Esophagus muscularis mucosa (tissue), 4 donors: ENCODE results near the gene HOOK2. TPM values are rescaled to one million over a fixed set of nuclear protein-coding genes. Genes with fewer than 3 reads are reported as not detected.

Source experiments
- DNase-seq: peaks from one replicate; pipeline ENCODE4 v3.0.0-alpha.2; 2017; ENCODE audit errors: extremely low spot score
- H3K27ac ChIP-seq, 4 donors: fragments of 200-600 bp; sonication (generic); replicated peaks in 1 of 4; 1 replicate in 3 of 4; 2 replicates in 1 of 4; pipeline ENCODE4 v1.5.1; 2016 to 2019; ENCODE audit warnings: mild to moderate bottlenecking in 1 of 4
- H3K27me3 ChIP-seq, 4 donors: fragments of 200-600 bp; sonication (generic); one replicate each; pipeline versions ENCODE4 v1.5.1 to v1.6.0; 2016 to 2019
- H3K36me3 ChIP-seq, 4 donors: fragments of 200-600 bp; sonication (generic); one replicate each; pipeline ENCODE4 v1.5.1; 2016 to 2019
- H3K4me1 ChIP-seq, 4 donors: fragments of 200-600 bp; sonication (generic); one replicate each; pipeline ENCODE4 v1.5.1; 2016 to 2019
- H3K4me3 ChIP-seq, 4 donors: fragments of 200-600 bp; sonication (generic); 1 replicate in 2 of 4; 2 replicates in 2 of 4; pipeline ENCODE4 v1.5.1; 2016 to 2019; ENCODE audit warnings: mild to moderate bottlenecking in 4 of 4, moderate library complexity in 1 of 4
- H3K9me3 ChIP-seq, 4 donors: fragments of 200-600 bp; sonication (generic); 1 replicate in 3 of 4; 2 replicates in 1 of 4; pipeline ENCODE4 v1.5.1; 2016 to 2019
- CTCF ChIP-seq, 3 experiments: fragments of 200-600 bp in 2 of 3; fragments of 450-650 bp in 1 of 3; sonication (generic) in 2 of 3; IDR thresholded peaks; one replicate each; pipeline ENCODE4 v1.5.1; 2017 to 2019; ENCODE audit warnings: antibody characterized with exemption in 3 of 3, mild to moderate bottlenecking in 2 of 3, moderate library complexity in 1 of 3
- EP300 ChIP-seq: sonication (generic); formaldehyde crosslinking; IDR thresholded peaks from one replicate; pipeline ENCODE4 v1.6.1; 2017; ENCODE audit warnings: antibody characterized with exemption
- POLR2A ChIP-seq: fragments of 450-650 bp; IDR thresholded peaks from one replicate; pipeline ENCODE4 v1.6.1; 2017; ENCODE audit warnings: antibody characterized with exemption, moderate library complexity, mild to moderate bottlenecking, low read depth
- POLR2AphosphoS5 ChIP-seq, 2 donors: sonication (generic); formaldehyde crosslinking; IDR thresholded peaks; one replicate each; pipeline ENCODE4 v1.6.1; 2017; ENCODE audit warnings: antibody characterized with exemption in 2 of 2
- WGBS: methylation state at CpG from one replicate; pipeline ENCODE4 v1.1.5; 2018; 5-methylcytosine and 5-hydroxymethylcytosine counted together
- intact Hi-C: fragments of 100-400 bp; cut with DNase I; formaldehyde crosslinking; loops from one replicate; pipeline ENCODE4 v1.15.1; 2023
- total RNA-seq, 4 donors: library from RNA; depleted of rRNA; stranded (reverse); fragments of >200 nt; gene quantifications; one replicate each; pipeline versions ENCODE4 v1.1.0 to v1.2.1, GENCODE V29; 2016

HOOK2 gene
- total RNA-seq, 4 donors from 2014 or later: 7.1 to 17.0 (median 12.6) TPM

GRCh38 chr19:12757544-12758274 is 17.6 kb downstream of the HOOK2 start:
- H3K4me3 ChIP-seq: peak overlapping the region; percentile 43 to 59 (median 46)
- no peaks in the 10 kb centered on the region for H3K9me3 ChIP-seq
- no peak for DNase-seq
- no peak for TF ChIP-seq POLR2A
- peak; percentile 91 to 98 (median 95) for TF ChIP-seq CTCF (IDR thresholded peaks at IDR 0.05)
- no peak for TF ChIP-seq EP300
- peak; percentile 21 to 51 for TF ChIP-seq POLR2AphosphoS5 (IDR thresholded peaks at IDR 0.05)
- peaks cover 0 to 3% (median 0%) of the 10 kb centered on the region in 4 donors for H3K36me3 ChIP-seq
- peaks cover 0 to 14% (median 0%) of the 10 kb centered on the region in 4 donors for H3K27me3 ChIP-seq
- intact Hi-C loops: no loop called here
- 10% methylated on average over 39 of the region's 60 CpGs for WGBS
- H3K4me1 ChIP-seq: peaks cover 11 to 13% (median 12%) of the 10 kb centered on the region in 4 donors
- H3K27ac ChIP-seq: peak overlapping the region in 3 of 4 donors; percentile 44 to 69 (median 62)

- intact Hi-C loops: no loop called here
- Histone ChIP-seq H3K36me3 (no peaks in the 10 kb centered on the region), H3K9me3 (no peaks in the 10 kb centered on the region), H3K4me3 (no peak overlapping the region), H3K27ac (no peak overlapping the region), H3K27me3 (peaks cover 0 to 27% (median 0%) of the 10 kb centered on the region in 4 donors), H3K4me1 (peaks cover 11 to 13% (median 12%) of the 10 kb centered on the region in 4 donors)
- 89% methylated on average over 18 of the region's 19 CpGs for whole genome bisulfite sequencing
- TF ChIP-seq POLR2AphosphoS5 (IDR thresholded peaks at IDR 0.05) (no peak), POLR2A (no peak), CTCF (IDR thresholded peaks at IDR 0.05) (no peak), EP300 (no peak)
- DNase-seq: no peak
Observed at GRCh38 chr19:12756150-12756883, 19.0 kb downstream of the HOOK2 start.

- no peaks in the 10 kb centered on the region for H3K9me3 ChIP-seq
- no peak for DNase-seq
- peaks cover 0 to 40% (median 0%) of the 10 kb centered on the region in 4 donors for H3K27me3 ChIP-seq
- no peak overlapping the region for H3K27ac ChIP-seq
- TF ChIP-seq CTCF (IDR thresholded peaks at IDR 0.05): no peak
- no peak for TF ChIP-seq EP300
- no peak for TF ChIP-seq POLR2A
- TF ChIP-seq POLR2AphosphoS5 (IDR thresholded peaks at IDR 0.05): no peak
- H3K36me3 ChIP-seq: no peaks in the 10 kb centered on the region
- WGBS: 77% methylated on average over 33 of the region's 50 CpGs
- peaks cover 11 to 14% (median 13%) of the 10 kb centered on the region in 4 donors for H3K4me1 ChIP-seq
- intact Hi-C loops: no loop called here
- no peak overlapping the region for H3K4me3 ChIP-seq
Observed at GRCh38 chr19:12754465-12755196, 20.7 kb downstream of the HOOK2 start.

GRCh38 chr19:12752056-12752781 is 23.1 kb downstream of the HOOK2 start:
- WGBS: 86% methylated on average over 23 of the region's 23 CpGs
- Histone ChIP-seq H3K27ac (no peak overlapping the region), H3K36me3 (peaks cover 10 to 14% (median 11%) of the 10 kb centered on the region in 4 donors), H3K27me3 (peaks cover 0 to 56% (median 0%) of the 10 kb centered on the region in 4 donors), H3K9me3 (peaks cover 0 to 8% (median 2%) of the 10 kb centered on the region in 4 donors), H3K4me1 (peaks cover 3 to 5% (median 4%) of the 10 kb centered on the region in 4 donors), H3K4me3 (no peak overlapping the region)
- DNase-seq: no peak
- intact Hi-C loops: no loop called here
- no peak for TF ChIP-seq CTCF (IDR thresholded peaks at IDR 0.05)
- no peak for TF ChIP-seq POLR2AphosphoS5 (IDR thresholded peaks at IDR 0.05)
- TF ChIP-seq POLR2A: no peak
- TF ChIP-seq EP300: no peak
